Neural cell (in vitro differentiated cells): Measurements from ENCODE around the gene BMP8B. TPM values are rescaled to one million over a fixed set of nuclear protein-coding genes. Genes with fewer than 3 reads are reported as not detected.

ENCODE experiments used
- H2AFZ ChIP-seq: fragments of 200-600, 300-800 bp; sonication (generic), shearing (Covaris generic); 2 replicates; pipeline ENCODE4 v1.6.0; 2014; ENCODE audit warnings: low read depth, mild to moderate bottlenecking, antibody characterized with exemption, low read length, moderate library complexity
- H3F3A ChIP-seq: fragments of 200-600 bp; shearing (Covaris generic); 2 replicates; pipeline ENCODE4 v1.6.1; 2016; ENCODE audit warnings: mild to moderate bottlenecking, moderate library complexity, mixed read lengths, antibody characterized with exemption, low read length; ENCODE audit not compliant: insufficient read depth, poor library complexity, severe bottlenecking
- H3K27ac ChIP-seq: fragments of 200-600, 300-800 bp; sonication (generic), shearing (Covaris generic); 2 replicates; pipeline ENCODE4 v1.5.1; 2014; ENCODE audit warnings: mild to moderate bottlenecking, low read length, moderate library complexity
- H3K27me3 ChIP-seq: fragments of 300-800, 200-600 bp; sonication (generic), shearing (Covaris generic); 2 replicates; pipeline ENCODE4 v1.6.0; 2014; ENCODE audit warnings: mild to moderate bottlenecking, low read depth, low read length, moderate library complexity; ENCODE audit not compliant: insufficient read depth
- H3K36me3 ChIP-seq: fragments of 300-800, 200-600 bp; sonication (generic), shearing (Covaris generic); 2 replicates; pipeline ENCODE4 v1.5.1; 2014; ENCODE audit warnings: mild to moderate bottlenecking, antibody characterized with exemption, low read length, moderate library complexity; ENCODE audit not compliant: insufficient read depth
- H3K4me2 ChIP-seq: fragments of 300-800, 200-600 bp; sonication (generic), shearing (Covaris generic); 2 replicates; pipeline ENCODE4 v1.6.0; 2014; ENCODE audit warnings: mild to moderate bottlenecking, low read length
- H3K4me3 ChIP-seq: fragments of 300-800, 200-600 bp; sonication (generic), shearing (Covaris generic); 2 replicates; pipeline ENCODE4 v1.5.1; 2014; ENCODE audit warnings: mild to moderate bottlenecking, low read length, moderate library complexity
- H3K79me2 ChIP-seq: fragments of 200-600 bp; shearing (Covaris generic); replicated peaks from 2 replicates; pipeline ENCODE4 v1.6.0; 2014; ENCODE audit warnings: mild to moderate bottlenecking, low read length, moderate library complexity; ENCODE audit not compliant: insufficient read depth
- H3K9ac ChIP-seq: fragments of 300-800, 200-600 bp; sonication (generic), shearing (Covaris generic); 2 replicates; pipeline ENCODE4 v1.6.1; 2016; ENCODE audit warnings: mild to moderate bottlenecking, low read length, mixed read lengths
- H3K9me2 ChIP-seq: fragments of 200-600 bp; shearing (Covaris generic); 2 replicates; pipeline ENCODE4 v1.6.1; 2016; ENCODE audit warnings: mild to moderate bottlenecking, low read length, mixed read lengths; ENCODE audit not compliant: insufficient read depth
- H3K9me3 ChIP-seq: fragments of 200-600, 300-800 bp; sonication (generic), shearing (Covaris generic); 2 replicates; pipeline ENCODE4 v1.6.1; 2016; ENCODE audit warnings: mild to moderate bottlenecking, mixed run types, low read length, moderate library complexity, mixed read lengths
- H4K20me1 ChIP-seq: fragments of 200-600 bp; shearing (Covaris generic); 2 replicates; pipeline ENCODE4 v1.6.1; 2016; ENCODE audit warnings: mild to moderate bottlenecking, mixed run types; ENCODE audit not compliant: insufficient read depth
- EP300 ChIP-seq: fragments of 450-650 bp; conservative IDR thresholded peaks from 2 replicates; pipeline ENCODE4 v1.6.1; 2014; ENCODE audit warnings: antibody characterized with exemption, mild to moderate bottlenecking, moderate library complexity; ENCODE audit not compliant: poor library complexity, severe bottlenecking
- EZH2 ChIP-seq: fragments of 200-600, 300-800 bp; shearing (Covaris generic), sonication (generic); IDR thresholded peaks from 2 replicates; pipeline ENCODE4 v1.6.1; 2014; ENCODE audit warnings: antibody characterized with exemption, low read length, borderline replicate concordance, mild to moderate bottlenecking; ENCODE audit not compliant: insufficient read depth, poor library complexity, severe bottlenecking
- MXI1 ChIP-seq: fragments of 450-650 bp; conservative IDR thresholded peaks from 2 replicates; pipeline ENCODE4 v1.6.1; 2014; ENCODE audit warnings: antibody characterized with exemption, mild to moderate bottlenecking; ENCODE audit not compliant: poor library complexity, severe bottlenecking
- POLR2AphosphoS5 ChIP-seq: IDR thresholded peaks from 2 replicates; pipeline ENCODE4 v1.6.1; 2012
- RAD21 ChIP-seq: fragments of 450-650 bp; conservative IDR thresholded peaks from 2 replicates; pipeline ENCODE4 v1.6.1; 2014; ENCODE audit warnings: antibody characterized with exemption, mild to moderate bottlenecking, moderate library complexity
- REST ChIP-seq: IDR thresholded peaks from 2 replicates; pipeline ENCODE4 v1.6.1; 2012; ENCODE audit warnings: borderline replicate concordance
- SMC3 ChIP-seq: fragments of 450-650 bp; conservative IDR thresholded peaks from 2 replicates; pipeline ENCODE4 v1.6.1; 2014; ENCODE audit warnings: antibody characterized with exemption, mild to moderate bottlenecking, moderate library complexity; ENCODE audit not compliant: poor library complexity
- TAF1 ChIP-seq: IDR thresholded peaks from 2 replicates; pipeline ENCODE4 v1.6.1; 2012; ENCODE audit warnings: low read depth
- polyA plus RNA-seq: library from polyadenylated mRNA; depleted of rRNA; stranded (reverse); fragments of >200 nt; gene quantifications from 2 replicates; pipeline ENCODE4 v1.2.3, GENCODE V29; 2014
- TF ChIP-seq, protein P1 (sequence below): fragments of 450-650 bp; IDR thresholded peaks from 2 replicates; pipeline ENCODE4 v1.5.1; 2014; ENCODE audit warnings: antibody characterized with exemption, mild to moderate bottlenecking, moderate library complexity; ENCODE audit not compliant: poor library complexity, severe bottlenecking

The BMP8B gene
- polyA plus RNA-seq, 1 donor from 2014 or later, result 0.04 TPM

GRCh38 chr1:39713557-39713956 lies 75.1 kb downstream of the BMP8B start:
- Histone ChIP-seq H3K27ac (no peak overlapping the region), H3K4me2 (no peak overlapping the region), H3K9me2 (no peaks in the 10 kb centered on the region), H3K36me3 (no peaks in the 10 kb centered on the region), H3K9me3 (no peaks in the 10 kb centered on the region), H3K9ac (no peak overlapping the region), H2AFZ (no peak overlapping the region), H3K79me2 (no peaks in the 10 kb centered on the region), H3K4me3 (no peak overlapping the region), H3F3A (no peaks in the 10 kb centered on the region), H3K27me3 (peaks cover 21% of the 10 kb centered on the region), H4K20me1 (no peaks in the 10 kb centered on the region)
- TF ChIP-seq RAD21, result no peak
- TF ChIP-seq, protein P1, sequence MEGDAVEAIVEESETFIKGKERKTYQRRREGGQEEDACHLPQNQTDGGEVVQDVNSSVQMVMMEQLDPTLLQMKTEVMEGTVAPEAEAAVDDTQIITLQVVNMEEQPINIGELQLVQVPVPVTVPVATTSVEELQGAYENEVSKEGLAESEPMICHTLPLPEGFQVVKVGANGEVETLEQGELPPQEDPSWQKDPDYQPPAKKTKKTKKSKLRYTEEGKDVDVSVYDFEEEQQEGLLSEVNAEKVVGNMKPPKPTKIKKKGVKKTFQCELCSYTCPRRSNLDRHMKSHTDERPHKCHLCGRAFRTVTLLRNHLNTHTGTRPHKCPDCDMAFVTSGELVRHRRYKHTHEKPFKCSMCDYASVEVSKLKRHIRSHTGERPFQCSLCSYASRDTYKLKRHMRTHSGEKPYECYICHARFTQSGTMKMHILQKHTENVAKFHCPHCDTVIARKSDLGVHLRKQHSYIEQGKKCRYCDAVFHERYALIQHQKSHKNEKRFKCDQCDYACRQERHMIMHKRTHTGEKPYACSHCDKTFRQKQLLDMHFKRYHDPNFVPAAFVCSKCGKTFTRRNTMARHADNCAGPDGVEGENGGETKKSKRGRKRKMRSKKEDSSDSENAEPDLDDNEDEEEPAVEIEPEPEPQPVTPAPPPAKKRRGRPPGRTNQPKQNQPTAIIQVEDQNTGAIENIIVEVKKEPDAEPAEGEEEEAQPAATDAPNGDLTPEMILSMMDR, result no peak

DNA sequence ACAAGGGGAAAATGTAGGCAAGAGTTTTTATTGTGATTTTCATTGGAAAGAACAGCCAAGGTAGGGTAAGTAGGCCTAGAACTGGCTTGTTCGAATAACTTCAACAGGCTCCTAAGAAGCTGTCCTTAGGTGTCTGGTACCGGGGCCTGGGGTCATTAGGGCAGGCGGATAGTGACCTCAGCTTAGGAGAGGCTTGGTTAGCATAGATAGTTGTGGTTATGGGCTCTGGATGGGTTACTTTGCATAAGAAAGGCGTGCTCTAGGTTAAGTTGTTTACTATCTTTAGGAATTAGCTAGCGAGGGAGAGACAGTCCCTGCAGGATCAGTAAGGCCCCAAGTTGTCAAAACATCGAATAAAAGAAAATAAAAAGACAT lies 76.7 kb downstream of the BMP8B start:
- H3K27me3 ChIP-seq, result peaks cover 9% of the 10 kb centered on the region

More for the DNA sequence above, 76.7 kb downstream of the BMP8B start:
- H3K9ac ChIP-seq, result no peak overlapping the region
- H3K4me2 ChIP-seq, result no peak overlapping the region
- no peaks in the 10 kb centered on the region for H3K79me2 ChIP-seq
- no peaks in the 10 kb centered on the region for H3K36me3 ChIP-seq
- H3K4me3 ChIP-seq, result no peak overlapping the region
- H3K9me2 ChIP-seq, result no peaks in the 10 kb centered on the region
- no peaks in the 10 kb centered on the region for H3F3A ChIP-seq
- TF ChIP-seq SMC3, result no peak
- no peak for TF ChIP-seq MXI1
- TF ChIP-seq RAD21, result no peak
- no peak for TF ChIP-seq REST
- TF ChIP-seq, protein P1, result no peak
- TF ChIP-seq EZH2, result no peak
- TF ChIP-seq TAF1, result no peak
- TF ChIP-seq POLR2AphosphoS5, result no peak
- no peak for TF ChIP-seq EP300
- no peaks in the 10 kb centered on the region for H3K9me3 ChIP-seq
- H4K20me1 ChIP-seq, result no peaks in the 10 kb centered on the region
- H2AFZ ChIP-seq, result no peak overlapping the region
- no peak overlapping the region for H3K27ac ChIP-seq
